Measurements from ENCODE around the gene SPTBN1. TPM values are rescaled to one million over a fixed set of nuclear protein-coding genes. Genes with fewer than 3 reads are reported as not detected.

SPTBN1 gene
- total and polyA plus RNA-seq, 2 of the 13 experiments (the other 11 are each of a cell fraction or from before 2014, with no cell fraction given) = 123 to 299 TPM

DNA sequence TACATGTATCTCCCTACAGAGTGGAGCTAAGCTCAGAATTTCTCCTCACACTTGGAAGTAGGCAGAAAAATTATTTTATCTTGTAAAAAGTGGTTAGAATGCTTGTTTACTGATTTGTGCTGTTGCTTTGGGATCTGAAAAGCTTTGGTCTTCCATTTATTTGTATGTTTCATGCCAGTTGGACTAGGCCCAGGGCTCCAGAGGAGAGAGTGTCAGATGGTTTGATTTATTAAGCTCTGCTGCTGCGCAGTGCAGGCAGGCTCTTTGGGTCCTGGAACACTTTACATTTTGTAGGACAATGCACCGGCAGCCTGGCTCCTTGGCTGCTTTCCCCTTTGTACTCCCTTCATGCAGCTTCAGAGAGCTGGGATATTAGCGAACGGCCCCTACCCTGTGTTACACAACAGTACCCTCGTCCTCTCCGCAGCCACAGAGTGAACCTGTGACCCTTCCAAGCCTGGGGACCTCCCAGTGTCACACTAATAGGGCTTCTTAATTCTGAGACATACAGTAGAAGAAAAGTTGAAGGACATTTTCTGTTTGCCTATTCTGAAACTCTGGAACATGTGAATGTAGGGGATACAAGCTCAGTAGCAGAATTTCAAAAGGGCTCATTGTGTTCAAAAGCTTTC lies 210.6 kb downstream of the SPTBN1 start (continued):
- TF ChIP-seq, protein P1, sequence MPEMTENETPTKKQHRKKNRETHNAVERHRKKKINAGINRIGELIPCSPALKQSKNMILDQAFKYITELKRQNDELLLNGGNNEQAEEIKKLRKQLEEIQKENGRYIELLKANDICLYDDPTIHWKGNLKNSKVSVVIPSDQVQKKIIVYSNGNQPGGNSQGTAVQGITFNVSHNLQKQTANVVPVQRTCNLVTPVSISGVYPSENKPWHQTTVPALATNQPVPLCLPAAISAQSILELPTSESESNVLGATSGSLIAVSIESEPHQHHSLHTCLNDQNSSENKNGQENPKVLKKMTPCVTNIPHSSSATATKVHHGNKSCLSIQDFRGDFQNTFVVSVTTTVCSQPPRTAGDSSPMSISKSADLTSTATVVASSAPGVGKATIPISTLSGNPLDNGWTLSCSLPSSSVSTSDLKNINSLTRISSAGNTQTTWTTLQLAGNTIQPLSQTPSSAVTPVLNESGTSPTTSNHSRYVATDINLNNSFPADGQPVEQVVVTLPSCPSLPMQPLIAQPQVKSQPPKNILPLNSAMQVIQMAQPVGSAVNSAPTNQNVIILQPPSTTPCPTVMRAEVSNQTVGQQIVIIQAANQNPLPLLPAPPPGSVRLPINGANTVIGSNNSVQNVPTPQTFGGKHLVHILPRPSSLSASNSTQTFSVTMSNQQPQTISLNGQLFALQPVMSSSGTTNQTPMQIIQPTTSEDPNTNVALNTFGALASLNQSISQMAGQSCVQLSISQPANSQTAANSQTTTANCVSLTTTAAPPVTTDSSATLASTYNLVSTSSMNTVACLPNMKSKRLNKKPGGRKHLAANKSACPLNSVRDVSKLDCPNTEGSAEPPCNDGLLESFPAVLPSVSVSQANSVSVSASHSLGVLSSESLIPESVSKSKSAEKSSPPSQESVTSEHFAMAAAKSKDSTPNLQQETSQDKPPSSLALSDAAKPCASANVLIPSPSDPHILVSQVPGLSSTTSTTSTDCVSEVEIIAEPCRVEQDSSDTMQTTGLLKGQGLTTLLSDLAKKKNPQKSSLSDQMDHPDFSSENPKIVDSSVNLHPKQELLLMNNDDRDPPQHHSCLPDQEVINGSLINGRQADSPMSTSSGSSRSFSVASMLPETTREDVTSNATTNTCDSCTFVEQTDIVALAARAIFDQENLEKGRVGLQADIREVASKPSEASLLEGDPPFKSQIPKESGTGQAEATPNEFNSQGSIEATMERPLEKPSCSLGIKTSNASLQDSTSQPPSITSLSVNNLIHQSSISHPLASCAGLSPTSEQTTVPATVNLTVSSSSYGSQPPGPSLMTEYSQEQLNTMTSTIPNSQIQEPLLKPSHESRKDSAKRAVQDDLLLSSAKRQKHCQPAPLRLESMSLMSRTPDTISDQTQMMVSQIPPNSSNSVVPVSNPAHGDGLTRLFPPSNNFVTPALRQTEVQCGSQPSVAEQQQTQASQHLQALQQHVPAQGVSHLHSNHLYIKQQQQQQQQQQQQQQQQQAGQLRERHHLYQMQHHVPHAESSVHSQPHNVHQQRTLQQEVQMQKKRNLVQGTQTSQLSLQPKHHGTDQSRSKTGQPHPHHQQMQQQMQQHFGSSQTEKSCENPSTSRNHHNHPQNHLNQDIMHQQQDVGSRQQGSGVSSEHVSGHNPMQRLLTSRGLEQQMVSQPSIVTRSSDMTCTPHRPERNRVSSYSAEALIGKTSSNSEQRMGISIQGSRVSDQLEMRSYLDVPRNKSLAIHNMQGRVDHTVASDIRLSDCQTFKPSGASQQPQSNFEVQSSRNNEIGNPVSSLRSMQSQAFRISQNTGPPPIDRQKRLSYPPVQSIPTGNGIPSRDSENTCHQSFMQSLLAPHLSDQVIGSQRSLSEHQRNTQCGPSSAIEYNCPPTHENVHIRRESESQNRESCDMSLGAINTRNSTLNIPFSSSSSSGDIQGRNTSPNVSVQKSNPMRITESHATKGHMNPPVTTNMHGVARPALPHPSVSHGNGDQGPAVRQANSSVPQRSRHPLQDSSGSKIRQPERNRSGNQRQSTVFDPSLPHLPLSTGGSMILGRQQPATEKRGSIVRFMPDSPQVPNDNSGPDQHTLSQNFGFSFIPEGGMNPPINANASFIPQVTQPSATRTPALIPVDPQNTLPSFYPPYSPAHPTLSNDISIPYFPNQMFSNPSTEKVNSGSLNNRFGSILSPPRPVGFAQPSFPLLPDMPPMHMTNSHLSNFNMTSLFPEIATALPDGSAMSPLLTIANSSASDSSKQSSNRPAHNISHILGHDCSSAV (CRISPR knock-in tag; IDR thresholded peaks at IDR 0.05; ENCODE audit: borderline replicate concordance) = no peak
- TF ChIP-seq SIN3A (IDR thresholded peaks at IDR 0.05; ENCODE audit: borderline replicate concordance, low read depth, low read length) = no peak
- no peak for TF ChIP-seq YY1 (IDR thresholded peaks at IDR 0.05; ENCODE audit: insufficient read depth, insufficient replicate concordance, low read depth, low read length)
- TF ChIP-seq ADNP (CRISPR knock-in tag; IDR thresholded peaks at IDR 0.05) = no peak
- TF ChIP-seq ASH2L (IDR thresholded peaks at IDR 0.05; ENCODE audit: insufficient read length, low read depth, low read length) = peak; percentile 71
- peak; percentile 81; the same call in 1 of the 2 replicates for TF ChIP-seq KMT2A (CRISPR knock-in tag; IDR thresholded peaks at IDR 0.05)
- TF ChIP-seq, protein P2, sequence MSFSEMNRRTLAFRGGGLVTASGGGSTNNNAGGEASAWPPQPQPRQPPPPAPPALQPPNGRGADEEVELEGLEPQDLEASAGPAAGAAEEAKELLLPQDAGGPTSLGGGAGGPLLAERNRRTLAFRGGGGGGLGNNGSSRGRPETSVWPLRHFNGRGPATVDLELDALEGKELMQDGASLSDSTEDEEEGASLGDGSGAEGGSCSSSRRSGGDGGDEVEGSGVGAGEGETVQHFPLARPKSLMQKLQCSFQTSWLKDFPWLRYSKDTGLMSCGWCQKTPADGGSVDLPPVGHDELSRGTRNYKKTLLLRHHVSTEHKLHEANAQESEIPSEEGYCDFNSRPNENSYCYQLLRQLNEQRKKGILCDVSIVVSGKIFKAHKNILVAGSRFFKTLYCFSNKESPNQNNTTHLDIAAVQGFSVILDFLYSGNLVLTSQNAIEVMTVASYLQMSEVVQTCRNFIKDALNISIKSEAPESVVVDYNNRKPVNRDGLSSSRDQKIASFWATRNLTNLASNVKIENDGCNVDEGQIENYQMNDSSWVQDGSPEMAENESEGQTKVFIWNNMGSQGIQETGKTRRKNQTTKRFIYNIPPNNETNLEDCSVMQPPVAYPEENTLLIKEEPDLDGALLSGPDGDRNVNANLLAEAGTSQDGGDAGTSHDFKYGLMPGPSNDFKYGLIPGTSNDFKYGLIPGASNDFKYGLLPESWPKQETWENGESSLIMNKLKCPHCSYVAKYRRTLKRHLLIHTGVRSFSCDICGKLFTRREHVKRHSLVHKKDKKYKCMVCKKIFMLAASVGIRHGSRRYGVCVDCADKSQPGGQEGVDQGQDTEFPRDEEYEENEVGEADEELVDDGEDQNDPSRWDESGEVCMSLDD (CRISPR knock-in tag; IDR thresholded peaks at IDR 0.05; ENCODE audit: borderline replicate concordance) = peak; percentile 61; the same call in 1 of the 2 replicates
- no peak for TF ChIP-seq SKI (IDR thresholded peaks at IDR 0.05; ENCODE audit: partially characterized antibody)
- TF ChIP-seq HIVEP1 (CRISPR knock-in tag; IDR thresholded peaks at IDR 0.05) = no peak
- TF ChIP-seq NR1H2 (CRISPR knock-in tag; IDR thresholded peaks at IDR 0.05; ENCODE audit: borderline replicate concordance, low read depth) = no peak
- no peak for TF ChIP-seq ZFP36L2 (CRISPR knock-in tag; IDR thresholded peaks at IDR 0.05)
- TF ChIP-seq ZNF263 (CRISPR knock-in tag; IDR thresholded peaks at IDR 0.05) = no peak
- no peak for TF ChIP-seq ZNF839 (CRISPR knock-in tag; IDR thresholded peaks at IDR 0.05; ENCODE audit: borderline replicate concordance)
- peak; percentile 90 for TF ChIP-seq ZNF792 (CRISPR knock-in tag; IDR thresholded peaks at IDR 0.05)
- TF ChIP-seq, protein P3, sequence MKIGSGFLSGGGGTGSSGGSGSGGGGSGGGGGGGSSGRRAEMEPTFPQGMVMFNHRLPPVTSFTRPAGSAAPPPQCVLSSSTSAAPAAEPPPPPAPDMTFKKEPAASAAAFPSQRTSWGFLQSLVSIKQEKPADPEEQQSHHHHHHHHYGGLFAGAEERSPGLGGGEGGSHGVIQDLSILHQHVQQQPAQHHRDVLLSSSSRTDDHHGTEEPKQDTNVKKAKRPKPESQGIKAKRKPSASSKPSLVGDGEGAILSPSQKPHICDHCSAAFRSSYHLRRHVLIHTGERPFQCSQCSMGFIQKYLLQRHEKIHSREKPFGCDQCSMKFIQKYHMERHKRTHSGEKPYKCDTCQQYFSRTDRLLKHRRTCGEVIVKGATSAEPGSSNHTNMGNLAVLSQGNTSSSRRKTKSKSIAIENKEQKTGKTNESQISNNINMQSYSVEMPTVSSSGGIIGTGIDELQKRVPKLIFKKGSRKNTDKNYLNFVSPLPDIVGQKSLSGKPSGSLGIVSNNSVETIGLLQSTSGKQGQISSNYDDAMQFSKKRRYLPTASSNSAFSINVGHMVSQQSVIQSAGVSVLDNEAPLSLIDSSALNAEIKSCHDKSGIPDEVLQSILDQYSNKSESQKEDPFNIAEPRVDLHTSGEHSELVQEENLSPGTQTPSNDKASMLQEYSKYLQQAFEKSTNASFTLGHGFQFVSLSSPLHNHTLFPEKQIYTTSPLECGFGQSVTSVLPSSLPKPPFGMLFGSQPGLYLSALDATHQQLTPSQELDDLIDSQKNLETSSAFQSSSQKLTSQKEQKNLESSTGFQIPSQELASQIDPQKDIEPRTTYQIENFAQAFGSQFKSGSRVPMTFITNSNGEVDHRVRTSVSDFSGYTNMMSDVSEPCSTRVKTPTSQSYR (CRISPR knock-in tag; IDR thresholded peaks at IDR 0.05; ENCODE audit: borderline replicate concordance) = no peak
- no peak for TF ChIP-seq ZNF557 (CRISPR knock-in tag; IDR thresholded peaks at IDR 0.05)
